Neural progenitor cell (in vitro differentiated cells): ENCODE measurements around the gene CNPY1.

Experiments
- CTCF ChIP-seq: fragments of 200-600 bp; sonication (generic); IDR thresholded peaks from 2 replicates; pipeline ENCODE4 v1.5.1; 2017; ENCODE audit warnings: antibody characterized with exemption, mild to moderate bottlenecking
- EZH2phosphoT487 ChIP-seq: fragments of 200-600 bp; sonication (generic); IDR thresholded peaks from 2 replicates; pipeline ENCODE4 v1.6.1; 2017; ENCODE audit warnings: antibody characterized with exemption

DNA sequence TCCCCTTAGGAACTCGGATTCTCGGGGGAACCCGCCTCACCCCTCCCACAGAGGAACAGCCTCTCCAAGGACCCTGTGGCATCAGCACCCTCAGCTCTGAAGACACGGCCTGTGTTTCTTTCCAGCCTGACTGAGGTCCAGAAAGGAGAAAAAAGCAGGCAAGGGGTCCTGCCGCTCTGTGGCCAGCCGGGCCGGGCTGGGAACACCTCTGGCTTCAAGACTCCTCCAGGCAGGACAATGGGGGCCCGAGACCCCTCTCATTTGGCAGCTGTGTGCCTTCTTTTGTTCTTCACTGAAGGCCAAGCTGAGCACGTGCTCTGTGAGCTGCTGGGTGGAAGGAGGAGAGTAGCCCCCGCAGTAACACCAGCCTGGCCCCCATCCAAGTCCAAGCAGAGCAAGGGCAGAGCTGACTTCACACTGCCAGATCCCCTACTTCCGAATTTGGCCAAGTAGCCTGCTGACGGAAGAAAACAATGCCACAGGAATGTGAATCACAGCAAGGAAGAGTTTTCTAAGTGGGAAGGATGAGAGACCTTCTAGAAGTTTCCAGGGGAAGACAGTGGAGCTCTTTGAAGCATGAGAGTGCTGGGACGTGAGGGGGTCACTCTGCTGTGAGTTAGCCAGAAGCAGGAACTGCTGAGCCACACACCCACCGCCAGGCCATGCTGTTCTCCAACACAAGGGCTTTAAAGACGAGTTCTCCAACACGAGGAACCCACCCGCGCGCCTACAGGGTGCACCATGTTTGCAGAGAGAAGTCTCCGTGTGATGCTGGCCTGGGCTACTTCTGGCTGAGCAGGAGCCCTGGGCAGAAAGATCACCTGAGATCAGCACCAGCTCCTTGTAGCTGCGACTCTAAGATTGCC, 3.1 kb downstream of the CNPY1 start:
- no peak for TF ChIP-seq EZH2phosphoT487
- TF ChIP-seq CTCF, result no peak
